H9 (cell line): ENCODE data around the gene SERPINB3. TPM values are rescaled to one million over a fixed set of nuclear protein-coding genes. Genes with fewer than 3 reads are reported as not detected.
"Not testable (repeated sequence)": the region's sequence is repeated elsewhere in the genome, so short reads cannot be mapped to it uniquely, and the experiment has no call there.

Experiments
- DNase-seq: peaks from one replicate; pipeline ENCODE4 v3.0.0-alpha.2; 2017
- H2AFZ ChIP-seq: one replicate; pipeline ENCODE4 v1.6.1; 2013; ENCODE audit warnings: mild to moderate bottlenecking, low read length, control low read depth, moderate library complexity
- H2AK5ac ChIP-seq: 2 replicates; pipeline ENCODE4 v1.6.1; 2013; ENCODE audit warnings: low read length, control low read depth, mixed read lengths; ENCODE audit not compliant: insufficient read length
- H2BK120ac ChIP-seq: one replicate; pipeline ENCODE4 v1.6.1; 2013; ENCODE audit warnings: low read depth, mild to moderate bottlenecking, low read length, control low read depth, inconsistent platforms; ENCODE audit not compliant: poor library complexity, severe bottlenecking
- H2BK12ac ChIP-seq: 2 replicates; pipeline ENCODE4 v1.6.1; 2013; ENCODE audit warnings: low read length, control low read depth, mixed read lengths, low read depth; ENCODE audit not compliant: insufficient read length
- H2BK15ac ChIP-seq: 2 replicates; pipeline ENCODE4 v1.6.1; 2013; ENCODE audit warnings: low read depth, low read length, control low read depth
- H2BK20ac ChIP-seq: one replicate; pipeline ENCODE4 v1.6.1; 2013; ENCODE audit warnings: low read depth, mild to moderate bottlenecking, low read length, control low read depth, inconsistent platforms; ENCODE audit not compliant: poor library complexity, severe bottlenecking
- H2BK5ac ChIP-seq: 2 replicates; pipeline ENCODE4 v1.6.1; 2013; ENCODE audit warnings: low read length, control low read depth, mixed read lengths; ENCODE audit not compliant: insufficient read length
- H3K14ac ChIP-seq: 2 replicates; pipeline ENCODE4 v1.6.1; 2013; ENCODE audit warnings: low read length, control low read depth; ENCODE audit not compliant: insufficient read depth
- H3K18ac ChIP-seq: 2 replicates; pipeline ENCODE4 v1.6.1; 2013; ENCODE audit warnings: low read depth, mild to moderate bottlenecking, mixed read lengths, low read length, control low read depth; ENCODE audit not compliant: insufficient read length
- H3K23ac ChIP-seq: 2 replicates; pipeline ENCODE4 v1.6.1; 2013; ENCODE audit warnings: low read length, control low read depth, mixed read lengths, low read depth; ENCODE audit not compliant: insufficient read length
- H3K23me2 ChIP-seq: 2 replicates; pipeline ENCODE4 v1.6.1; 2013; ENCODE audit warnings: low read depth, mild to moderate bottlenecking, mixed read lengths, low read length, control low read depth; ENCODE audit not compliant: insufficient read length, poor library complexity, severe bottlenecking
- H3K27ac ChIP-seq: 2 replicates; pipeline ENCODE4 v1.5.1; 2013; ENCODE audit warnings: low read length, control low read depth, mixed read lengths, low read depth; ENCODE audit not compliant: insufficient read length
- H3K27me3 ChIP-seq: 2 replicates; pipeline ENCODE4 v1.6.1; 2013; ENCODE audit warnings: low read length, control low read depth, inconsistent platforms; ENCODE audit not compliant: insufficient read depth
- H3K4ac ChIP-seq: 2 replicates; pipeline ENCODE4 v1.6.1; 2013; ENCODE audit warnings: low read depth, mild to moderate bottlenecking, control low read depth, inconsistent platforms, low read length, moderate library complexity
- H3K4me1 ChIP-seq: 2 replicates; pipeline ENCODE4 v1.6.1; 2013; ENCODE audit warnings: low read length, control low read depth, inconsistent platforms; ENCODE audit not compliant: insufficient read depth
- H3K4me2 ChIP-seq: 2 replicates; pipeline ENCODE4 v1.6.1; 2013; ENCODE audit warnings: low read length, control low read depth, mixed read lengths; ENCODE audit not compliant: insufficient read length, insufficient read depth
- H3K56ac ChIP-seq: 2 replicates; pipeline ENCODE4 v1.6.1; 2013; ENCODE audit warnings: low read depth, mild to moderate bottlenecking, mixed read lengths, low read length, control low read depth; ENCODE audit not compliant: insufficient read length
- H3K79me1 ChIP-seq: 2 replicates; pipeline ENCODE4 v1.6.1; 2013; ENCODE audit warnings: low read depth, mild to moderate bottlenecking, moderate library complexity, low read length, control low read depth, inconsistent platforms; ENCODE audit not compliant: insufficient read depth, poor library complexity, severe bottlenecking
- H3K79me2 ChIP-seq: 2 replicates; pipeline ENCODE4 v1.6.1; 2013; ENCODE audit warnings: low read length, control low read depth, inconsistent platforms; ENCODE audit not compliant: insufficient read depth
- H3K9ac ChIP-seq: 2 replicates; pipeline ENCODE4 v1.6.1; 2013; ENCODE audit warnings: low read length, control low read depth, mixed read lengths; ENCODE audit not compliant: insufficient read length; ENCODE audit errors: extremely low read depth
- H3K9me3 ChIP-seq: one replicate; pipeline ENCODE4 v1.6.1; 2013; ENCODE audit warnings: low read depth, low read length, inconsistent platforms; ENCODE audit not compliant: control insufficient read depth
- H3T11ph ChIP-seq: one replicate; pipeline ENCODE4 v1.6.1; 2013; ENCODE audit warnings: mild to moderate bottlenecking, low read length, control low read depth, inconsistent platforms
- H4K20me1 ChIP-seq: one replicate; pipeline ENCODE4 v1.6.1; 2013; ENCODE audit not compliant: control insufficient read depth, insufficient read length, insufficient read depth
- H4K5ac ChIP-seq: 2 replicates; pipeline ENCODE4 v1.6.1; 2013; ENCODE audit warnings: low read depth, mild to moderate bottlenecking, mixed read lengths, low read length, control low read depth; ENCODE audit not compliant: insufficient read length
- H4K8ac ChIP-seq: replicated peaks from 2 replicates; pipeline ENCODE4 v1.6.1; 2013; ENCODE audit warnings: low read length, control low read depth, mixed read lengths, low read depth; ENCODE audit not compliant: insufficient read length
- H4K91ac ChIP-seq: 2 replicates; pipeline ENCODE4 v1.6.1; 2013; ENCODE audit warnings: low read depth, mild to moderate bottlenecking, moderate library complexity, mixed read lengths, low read length, control low read depth; ENCODE audit not compliant: insufficient read length
- H3K27ac Mint-ChIP-seq, 3 experiments: 2 replicates in 2 of 3; 3 replicates in 1 of 3; pipeline ENCODE4 v1.8.0; 2020 to 2021; ENCODE audit warnings: mixed read lengths in 3 of 3, mild to moderate bottlenecking in 1 of 3, moderate library complexity in 1 of 3
- H3K27me3 Mint-ChIP-seq: 2 replicates; pipeline ENCODE4 v1.8.0; 2021; ENCODE audit warnings: low read depth, mild to moderate bottlenecking, moderate library complexity, mixed read lengths
- H3K36me3 Mint-ChIP-seq, 3 experiments: 2 replicates in 2 of 3; 3 replicates in 1 of 3; pipeline ENCODE4 v1.8.0; 2020 to 2021; ENCODE audit warnings: low read depth in 3 of 3, mixed read lengths in 3 of 3; ENCODE audit not compliant: insufficient read depth in 1 of 3
- H3K4me1 Mint-ChIP-seq, 2 experiments: 2 replicates each; pipeline ENCODE4 v1.8.0; 2020; ENCODE audit warnings: mixed read lengths in 2 of 2
- H3K4me3 Mint-ChIP-seq, 2 experiments: 2 replicates in 1 of 2; 3 replicates in 1 of 2; pipeline ENCODE4 v1.8.0; 2020 to 2021; ENCODE audit warnings: mild to moderate bottlenecking in 2 of 2, mixed read lengths in 2 of 2, moderate library complexity in 1 of 2
- H3K9me3 Mint-ChIP-seq, 2 experiments: 2 replicates in 1 of 2; 3 replicates in 1 of 2; pipeline ENCODE4 v1.8.0; 2020; ENCODE audit warnings: mild to moderate bottlenecking in 2 of 2, mixed read lengths in 2 of 2, moderate library complexity in 1 of 2
- CTCF ChIP-seq: fragments of 200-600 bp; sonication (generic); conservative IDR thresholded peaks from 3 replicates; pipeline ENCODE4 v1.8.0; 2021; ENCODE audit warnings: antibody characterized with exemption, mild to moderate bottlenecking
- WGBS: extraction: QIAGEN DNeasy Blood & Tissue Kit; methylation state at CpG from one replicate; pipeline ENCODE4 v1.1.7; 2013; ENCODE audit warnings: missing lambda C conversion rate, low lambda C conversion rate, mixed read lengths; ENCODE audit not compliant: insufficient read length; ENCODE audit errors: extremely low coverage; 5-methylcytosine and 5-hydroxymethylcytosine counted together
- total RNA-seq: library from RNA; stranded (reverse); gene quantifications from 2 replicates; pipeline ENCODE4 v1.2.1, GENCODE V29; 2021

Gene SERPINB3
- total RNA-seq, 1 experiment from 2014 or later: 1.7 TPM

GRCh38 chr18:63646936-63647335 lies 14.8 kb downstream of the SERPINB3 start:
- no peaks in the 10 kb centered on the region for H3K9me3 Mint-ChIP-seq
- H3K23ac ChIP-seq: no peak overlapping the region
- no peak overlapping the region for H2AFZ ChIP-seq
- no peak overlapping the region for H3K9ac ChIP-seq
- no peaks in the 10 kb centered on the region for H3K27me3 ChIP-seq
- no peak overlapping the region for H2BK15ac ChIP-seq
- H3K36me3 Mint-ChIP-seq: no peaks in the 10 kb centered on the region; a peak in 2 of 7 replicates
- no peak for TF ChIP-seq CTCF
- no peak overlapping the region for H3K14ac ChIP-seq
- no peaks in the 10 kb centered on the region for H3K9me3 ChIP-seq
- no peak overlapping the region for H3K56ac ChIP-seq
- no peak overlapping the region for H3K27ac Mint-ChIP-seq
- no peaks in the 10 kb centered on the region for H3K27me3 Mint-ChIP-seq
- H2AK5ac ChIP-seq: no peak overlapping the region
- H3K4me3 Mint-ChIP-seq: no peak overlapping the region
- no peak overlapping the region for H3K4me2 ChIP-seq
- no peaks in the 10 kb centered on the region for H3K79me2 ChIP-seq
- no peaks in the 10 kb centered on the region for H3K23me2 ChIP-seq
- H3K18ac ChIP-seq: no peak overlapping the region
- no peak overlapping the region for H2BK120ac ChIP-seq
- H4K20me1 ChIP-seq: no peaks in the 10 kb centered on the region
- H2BK20ac ChIP-seq: no peak overlapping the region
- H2BK12ac ChIP-seq: no peak overlapping the region
- H4K8ac ChIP-seq: no peak overlapping the region
- H4K5ac ChIP-seq: no peak overlapping the region
- no peaks in the 10 kb centered on the region; the same call in 1 of the 2 replicates for H3K4me1 ChIP-seq
- peaks cover 25 to 42% of the 10 kb centered on the region in 2 experiments for H3K4me1 Mint-ChIP-seq
- H3T11ph ChIP-seq: no peak overlapping the region
- H3K4ac ChIP-seq: no peak overlapping the region
- DNase-seq: no peak
- H3K27ac ChIP-seq: no peak overlapping the region
- no peak overlapping the region for H4K91ac ChIP-seq
- no peaks in the 10 kb centered on the region for H3K79me1 ChIP-seq
- no peak overlapping the region for H2BK5ac ChIP-seq

- not testable (repeated sequence) for H3K4me2 ChIP-seq, H3K4ac ChIP-seq, H3K9me3 ChIP-seq, H3K4me3 Mint-ChIP-seq, H2AFZ ChIP-seq, H3K9me3 Mint-ChIP-seq, H3K79me1 ChIP-seq, H3K23ac ChIP-seq, H2BK120ac ChIP-seq, H4K5ac ChIP-seq, H3K79me2 ChIP-seq, H2BK5ac ChIP-seq, DNase-seq, H2BK15ac ChIP-seq, H3K36me3 Mint-ChIP-seq, H3K27me3 ChIP-seq, H3K27me3 Mint-ChIP-seq, H2BK20ac ChIP-seq, H3K18ac ChIP-seq, H4K20me1 ChIP-seq, H3T11ph ChIP-seq, H4K8ac ChIP-seq, H3K4me1 ChIP-seq, H2BK12ac ChIP-seq, H3K9ac ChIP-seq, H2AK5ac ChIP-seq, H3K56ac ChIP-seq, H4K91ac ChIP-seq, H3K23me2 ChIP-seq, H3K14ac ChIP-seq
- no CpG with 5 or more reads among the region's 1 CpG for WGBS
- H3K27ac Mint-ChIP-seq: peak overlapping the region in 2 of 3 experiments; percentile 50 to 76; a peak in 4 of 7 replicates
- H3K4me1 Mint-ChIP-seq: peaks cover 30 to 44% of the 10 kb centered on the region in 2 experiments
- H3K27ac ChIP-seq: peak overlapping the region; percentile 39
These were observed 17.0 kb downstream of the SERPINB3 start for GRCh38 chr18:63644694-63645093.
